ENCODE measurements around the gene NLK.

DNA sequence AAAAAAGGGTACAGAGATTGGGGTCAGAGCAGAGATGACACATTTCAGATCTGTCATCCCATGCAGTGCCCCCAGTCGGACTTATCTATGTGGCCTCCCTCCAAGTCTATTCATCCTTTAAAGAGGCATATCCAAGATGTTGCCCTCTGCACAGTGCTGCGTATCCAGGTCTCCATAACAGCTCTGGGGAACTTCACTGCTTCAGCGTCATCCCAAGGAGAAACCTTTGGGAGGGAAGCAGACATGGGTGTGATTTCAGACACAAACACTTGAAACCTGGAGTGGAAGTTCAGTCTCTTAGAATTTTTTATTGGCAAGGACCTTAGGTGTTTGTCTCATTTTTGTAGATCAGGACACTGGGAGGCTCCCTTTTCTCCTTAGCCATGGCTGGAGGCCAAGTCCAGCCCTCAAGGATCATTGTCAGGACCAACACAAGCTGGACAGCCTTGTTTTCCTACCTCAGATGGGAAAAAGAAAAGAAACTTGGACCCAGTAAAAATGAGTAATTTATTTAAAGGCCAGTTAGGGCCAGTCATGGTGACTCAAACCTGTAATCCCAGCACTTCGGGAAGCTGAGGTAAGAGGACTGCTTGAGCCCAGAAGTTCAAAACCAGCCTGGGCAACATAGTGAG lies 23.9 kb upstream of the NLK start:
- TF ChIP-seq SP1 (IDR thresholded peaks at IDR 0.05) (no peak), FOXM1 (IDR thresholded peaks at IDR 0.05; ENCODE audit: borderline replicate concordance) (no peak), ZNF384 (IDR thresholded peaks at IDR 0.05) (no peak), ELF4 (IDR thresholded peaks at IDR 0.05) (no peak), L3MBTL2 (conservative IDR thresholded peaks at IDR 0.05) (no peak), SUZ12 (IDR thresholded peaks at IDR 0.05) (no peak), FOXA1 (IDR thresholded peaks at IDR 0.05) (no peak), BHLHE40 (IDR thresholded peaks at IDR 0.05; ENCODE audit: borderline replicate concordance) (no peak), ARNT (IDR thresholded peaks at IDR 0.05) (no peak), FOXK2 (IDR thresholded peaks at IDR 0.05) (no peak), CTBP1 (IDR thresholded peaks at IDR 0.05; ENCODE audit: borderline replicate concordance) (no peak)
- TF ChIP-seq, protein P1, sequence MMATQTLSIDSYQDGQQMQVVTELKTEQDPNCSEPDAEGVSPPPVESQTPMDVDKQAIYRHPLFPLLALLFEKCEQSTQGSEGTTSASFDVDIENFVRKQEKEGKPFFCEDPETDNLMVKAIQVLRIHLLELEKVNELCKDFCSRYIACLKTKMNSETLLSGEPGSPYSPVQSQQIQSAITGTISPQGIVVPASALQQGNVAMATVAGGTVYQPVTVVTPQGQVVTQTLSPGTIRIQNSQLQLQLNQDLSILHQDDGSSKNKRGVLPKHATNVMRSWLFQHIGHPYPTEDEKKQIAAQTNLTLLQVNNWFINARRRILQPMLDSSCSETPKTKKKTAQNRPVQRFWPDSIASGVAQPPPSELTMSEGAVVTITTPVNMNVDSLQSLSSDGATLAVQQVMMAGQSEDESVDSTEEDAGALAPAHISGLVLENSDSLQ (IDR thresholded peaks at IDR 0.05), result no peak

Measured in HEK293T (cell line).